AG04450 (cell line): ENCODE data around the gene CAMK4. TPM values are rescaled to one million over a fixed set of nuclear protein-coding genes. Genes with fewer than 3 reads are reported as not detected.

Experiments
- CTCF ChIA-PET: fragments of 300-600, 350-600 bp; formaldehyde crosslinking; extraction: SDS; loops from one replicate; lab custom pipeline; 2022; ENCODE audit warnings: antibody characterized with exemption, inconsistent platforms; lab: Charles Lee
- POLR2A ChIA-PET: fragments of 350-600 bp; formaldehyde crosslinking; extraction: SDS; loops from one replicate; lab custom pipeline; 2021; ENCODE audit warnings: antibody characterized with exemption, inconsistent platforms; lab: Yijun Ruan, JAX
- DNase-seq: peaks from one replicate; pipeline ENCODE4 v3.0.0-alpha.2; 2011; ENCODE audit warnings: low read depth, low spot score
- H3K27ac ChIP-seq: one replicate; pipeline ENCODE4 v1.5.1; 2012; ENCODE audit warnings: low read depth, low read length, control low read depth
- H3K27me3 ChIP-seq: one replicate; pipeline ENCODE4 v1.6.0; 2012; ENCODE audit warnings: low read length; ENCODE audit not compliant: control insufficient read depth, insufficient read depth
- H3K4me3 ChIP-seq: 2 replicates; pipeline ENCODE4 v1.5.1; 2011; ENCODE audit warnings: mild to moderate bottlenecking, low read depth, low read length, control low read depth
- H3K9me3 ChIP-seq: 2 replicates; pipeline ENCODE4 v1.5.1; 2012; ENCODE audit warnings: low read length; ENCODE audit not compliant: control insufficient read depth, insufficient read depth
- polyA plus RNA-seq: library from polyadenylated mRNA; depleted of rRNA; stranded (reverse); fragments of >200 nt; gene quantifications from 2 replicates; pipeline ENCODE4 v1.2.3, GENCODE V29; 2011
- TF ChIP-seq, protein P1 (sequence below): IDR thresholded peaks from 2 replicates; pipeline ENCODE4 v1.5.1; 2011; ENCODE audit warnings: low read depth, low read length, control low read depth, inconsistent platforms

The CAMK4 gene
- polyA plus RNA-seq, 1 experiment, result 3.2 TPM

DNA sequence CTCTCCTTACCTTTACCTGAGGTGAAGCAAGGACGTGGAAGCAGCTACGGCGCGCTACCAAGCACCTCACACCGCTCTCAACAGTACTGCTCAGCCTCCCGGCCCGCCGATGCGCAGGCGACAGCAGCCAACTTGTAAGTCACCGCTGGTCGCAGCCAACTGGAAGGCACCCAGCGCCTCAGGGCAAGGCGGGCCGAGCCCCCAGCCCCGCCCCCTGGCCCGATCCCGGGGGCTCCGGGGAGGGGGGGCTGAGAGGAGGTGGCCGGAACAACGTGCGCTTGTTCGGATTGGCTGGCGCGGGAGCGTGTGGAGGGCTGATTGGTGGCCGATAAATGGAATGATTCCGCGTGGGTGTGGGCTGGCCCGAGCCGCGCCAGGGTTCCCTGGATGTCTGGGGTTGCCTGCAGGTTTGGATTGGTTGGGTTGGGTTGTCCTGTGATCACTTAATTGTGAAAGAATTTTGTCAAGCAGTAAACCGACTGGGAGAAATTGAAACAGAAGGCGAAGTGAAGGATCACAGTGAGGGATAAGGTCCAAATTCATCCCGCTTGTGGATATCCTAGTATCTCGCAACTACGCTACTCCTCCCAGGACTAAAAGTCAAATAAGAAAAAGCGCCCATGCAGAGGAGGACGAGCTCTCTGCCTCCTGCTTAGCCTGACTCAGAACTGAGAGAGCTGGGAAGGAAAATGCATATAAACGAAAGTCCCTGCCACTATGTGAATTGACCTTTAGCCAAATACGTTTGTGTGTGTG, 288.4 kb downstream of the CAMK4 start, which contains the start of gene STARD4:
TSS of gene STARD4 (minus strand) at position 161 of the 756 bp plus-strand sequence. CDS start 5,102 bp downstream, outside the sequence.
- TF ChIP-seq, protein P1, sequence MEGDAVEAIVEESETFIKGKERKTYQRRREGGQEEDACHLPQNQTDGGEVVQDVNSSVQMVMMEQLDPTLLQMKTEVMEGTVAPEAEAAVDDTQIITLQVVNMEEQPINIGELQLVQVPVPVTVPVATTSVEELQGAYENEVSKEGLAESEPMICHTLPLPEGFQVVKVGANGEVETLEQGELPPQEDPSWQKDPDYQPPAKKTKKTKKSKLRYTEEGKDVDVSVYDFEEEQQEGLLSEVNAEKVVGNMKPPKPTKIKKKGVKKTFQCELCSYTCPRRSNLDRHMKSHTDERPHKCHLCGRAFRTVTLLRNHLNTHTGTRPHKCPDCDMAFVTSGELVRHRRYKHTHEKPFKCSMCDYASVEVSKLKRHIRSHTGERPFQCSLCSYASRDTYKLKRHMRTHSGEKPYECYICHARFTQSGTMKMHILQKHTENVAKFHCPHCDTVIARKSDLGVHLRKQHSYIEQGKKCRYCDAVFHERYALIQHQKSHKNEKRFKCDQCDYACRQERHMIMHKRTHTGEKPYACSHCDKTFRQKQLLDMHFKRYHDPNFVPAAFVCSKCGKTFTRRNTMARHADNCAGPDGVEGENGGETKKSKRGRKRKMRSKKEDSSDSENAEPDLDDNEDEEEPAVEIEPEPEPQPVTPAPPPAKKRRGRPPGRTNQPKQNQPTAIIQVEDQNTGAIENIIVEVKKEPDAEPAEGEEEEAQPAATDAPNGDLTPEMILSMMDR, result no peak
- DNase-seq, result peak; percentile 77
- peak within 1 kb of the TSS; percentile 97 for H3K4me3 ChIP-seq
- H3K27ac ChIP-seq, result peak within 1 kb of the TSS; percentile 87
- CTCF ChIA-PET, result interaction anchor here (0.8 to 6.2 kb wide), 2 partner anchors 19 to 38 kb away, joined by 3 to 61 read pairs; no protein-coding TSS in a partner anchor
- H3K27me3 ChIP-seq, result no peaks in the 10 kb centered on the region
- peaks cover 4% of the 10 kb centered on the region; the same call in 1 of the 2 replicates for H3K9me3 ChIP-seq
- POLR2A ChIA-PET, result interaction anchor here (0.8 kb wide), 1 partner anchor 38 kb away, joined by 4 read pairs; no protein-coding TSS in a partner anchor

DNA sequence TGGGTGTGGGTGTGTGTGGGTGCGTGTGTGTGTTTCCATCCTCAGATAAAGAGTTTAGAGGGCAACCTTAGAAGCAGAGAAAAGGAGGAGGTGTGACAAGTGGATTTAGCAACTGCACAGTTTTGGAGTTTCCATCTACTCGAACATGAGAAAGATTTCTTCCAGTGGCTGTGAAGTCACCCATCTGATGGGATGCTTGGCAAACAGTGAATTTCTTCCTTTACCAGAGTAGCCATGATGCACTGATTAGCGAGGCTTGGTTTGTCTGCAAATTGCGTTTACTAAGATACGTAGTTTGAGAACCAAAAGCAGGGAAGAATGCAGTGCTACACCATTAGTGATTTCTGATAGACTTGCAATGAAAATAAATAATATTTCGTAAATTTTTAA, 288.9 kb downstream of the CAMK4 start:
- no peak for DNase-seq
- H3K27ac ChIP-seq, result peak overlapping the region; percentile 87
- H3K9me3 ChIP-seq, result peaks cover 4% of the 10 kb centered on the region; the same call in 1 of the 2 replicates
- ChIA-PET CTCF (interaction anchor here (0.8 to 6.2 kb wide), 2 partner anchors 18 to 37 kb away, joined by 3 to 61 read pairs; no protein-coding TSS in a partner anchor), POLR2A (interaction anchor here (0.8 kb wide), 1 partner anchor 37 kb away, joined by 4 read pairs; no protein-coding TSS in a partner anchor)
- H3K4me3 ChIP-seq, result peak overlapping the region; percentile 97
- TF ChIP-seq, protein P1, result no peak
- no peaks in the 10 kb centered on the region for H3K27me3 ChIP-seq

DNA sequence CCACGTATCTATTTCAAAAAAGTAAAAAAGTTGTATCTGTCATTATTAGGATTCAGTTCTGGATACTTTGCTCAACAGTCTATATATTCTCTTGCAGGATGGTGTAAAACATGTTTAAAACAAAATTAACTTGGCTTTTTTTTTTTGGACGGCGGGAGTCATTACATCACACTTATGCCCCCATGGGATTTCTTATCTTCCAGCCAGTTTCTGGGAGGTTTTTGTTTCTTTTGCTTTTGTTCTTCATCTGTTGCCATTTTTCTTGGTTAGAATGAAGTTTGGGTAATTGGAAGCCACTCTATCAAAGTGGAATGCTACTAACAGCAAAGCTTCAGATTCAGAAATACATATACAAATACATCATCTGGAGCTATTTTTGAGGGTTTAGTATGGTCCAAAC, 289.9 kb downstream of the CAMK4 start:
- ChIA-PET CTCF (interaction anchor here (0.6 to 6.2 kb wide), 4 partner anchors 17 to 355 kb away, joined by 3 to 61 read pairs (median 4); no protein-coding TSS in a partner anchor), POLR2A (no interaction called here)
- H3K27ac ChIP-seq, result no peak overlapping the region

DNA sequence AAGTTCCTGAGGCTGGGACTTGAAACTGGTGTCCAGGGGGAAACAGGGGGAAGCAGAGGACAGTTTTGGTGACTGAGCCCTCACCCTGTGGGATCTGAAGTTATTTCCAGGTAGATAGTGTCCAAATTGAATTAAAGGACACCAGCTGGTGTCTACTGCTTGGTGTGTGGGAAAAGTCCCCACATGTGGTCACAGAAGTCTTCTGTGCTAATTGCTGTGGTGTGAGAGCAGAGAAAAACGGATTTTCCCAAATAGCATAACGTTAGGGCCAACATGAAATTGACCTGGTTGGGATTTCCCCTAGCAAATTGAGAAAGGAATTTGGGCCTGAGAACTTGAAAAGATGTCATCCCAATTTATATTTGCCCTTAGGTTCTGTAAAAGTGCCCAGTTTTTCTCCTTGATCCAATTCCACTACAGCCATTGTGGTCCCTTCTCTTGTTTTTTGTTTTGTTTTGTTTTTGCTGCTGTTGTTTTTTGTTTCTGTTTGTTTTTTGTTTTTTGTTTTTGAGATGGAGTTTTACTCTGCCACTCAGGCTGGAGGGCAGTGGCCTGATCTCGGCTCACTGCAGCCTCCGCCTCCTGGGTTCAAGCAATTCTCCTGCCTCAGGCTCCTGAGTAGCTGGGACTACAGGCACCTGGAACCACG, 293.8 kb downstream of the CAMK4 start:
- H3K27me3 ChIP-seq, result no peaks in the 10 kb centered on the region
- no peak for DNase-seq
- CTCF ChIA-PET, result interaction anchor here (1.2 kb wide), 1 partner anchor 14 kb away, joined by 4 read pairs; no protein-coding TSS in a partner anchor
- TF ChIP-seq, protein P1, result no peak
- POLR2A ChIA-PET, result no interaction called here
- no peak overlapping the region for H3K27ac ChIP-seq
- H3K4me3 ChIP-seq, result no peak overlapping the region
- no peaks in the 10 kb centered on the region for H3K9me3 ChIP-seq

More for the DNA sequence above, 289.9 kb downstream of the CAMK4 start:
- Histone ChIP-seq H3K27me3 (no peaks in the 10 kb centered on the region), H3K9me3 (peaks cover 4% of the 10 kb centered on the region; the same call in 1 of the 2 replicates), H3K4me3 (no peak overlapping the region)
- TF ChIP-seq, protein P1, result no peak
- no peak for DNase-seq
